GM18858 (cell line): ENCODE measurements around the gene ARRDC3.
A peak's percentile ranks its signal among the peaks of the same experiment; 100 is the strongest.
"Not testable (repeated sequence)": the region's sequence is repeated elsewhere in the genome, so short reads cannot be mapped to it uniquely, and the experiment has no call there.

ENCODE experiments used
- ATAC-seq: cut with Tn5 transposase; IDR thresholded peaks from one replicate; pipeline ENCODE4 v1.9.1; 2021; ENCODE audit not compliant: unreplicated experiment

ARRDC3 gene

GRCh38 chr5:91385596-91385995, 2.5 kb upstream of the ARRDC3 start:
- ATAC-seq = not testable (repeated sequence)

- peak; percentile 22 for ATAC-seq
Measured at GRCh38 chr5:91384671-91385430, 1.7 kb upstream of the ARRDC3 start.

GRCh38 chr5:91383956-91384300, 811 bp upstream of the ARRDC3 start:
- no peak for ATAC-seq

GRCh38 chr5:91382530-91383026, 539 bp downstream of the ARRDC3 start:
- no peak for ATAC-seq

- no peak for ATAC-seq
Measured at GRCh38 chr5:91381774-91382359, 1.2 kb downstream of the ARRDC3 start.

- no peak for ATAC-seq
Measured at GRCh38 chr5:91381239-91381773, 1.8 kb downstream of the ARRDC3 start.

GRCh38 chr5:91380491-91381238, 2.5 kb downstream of the ARRDC3 start:
- peak; percentile 33 for ATAC-seq

GRCh38 chr5:91379914-91380490, 3.1 kb downstream of the ARRDC3 start:
- ATAC-seq = peak; percentile 46

- ATAC-seq = no peak
Measured at GRCh38 chr5:91379246-91379913, 3.7 kb downstream of the ARRDC3 start.

- no peak for ATAC-seq
Measured at GRCh38 chr5:91378752-91379211, 4.3 kb downstream of the ARRDC3 start.

- ATAC-seq = no peak
Measured at GRCh38 chr5:91374893-91375520, 8.1 kb downstream of the ARRDC3 start.

- no peak for ATAC-seq
Measured at GRCh38 chr5:91373600-91373999, 9.5 kb downstream of the ARRDC3 start.

- ATAC-seq = no peak
Measured at GRCh38 chr5:91373006-91373405, 10.1 kb downstream of the ARRDC3 start.

GRCh38 chr5:91369480-91369879, 13.6 kb downstream of the ARRDC3 start:
- ATAC-seq = no peak

- ATAC-seq = no peak
Measured at GRCh38 chr5:91367908-91368648, 15.0 kb downstream of the ARRDC3 start.

- ATAC-seq = no peak
Measured at GRCh38 chr5:91367344-91367743, 15.8 kb downstream of the ARRDC3 start.

- no peak for ATAC-seq
Measured at GRCh38 chr5:91366551-91366950, 16.6 kb downstream of the ARRDC3 start.

GRCh38 chr5:91365498-91365897, 17.6 kb downstream of the ARRDC3 start:
- ATAC-seq = no peak

- no peak for ATAC-seq
Measured at GRCh38 chr5:91362935-91363334, 20.2 kb downstream of the ARRDC3 start.
